SU-DHL-6 (cell line): ENCODE data around the gene U2AF1L4.

Source experiments
- H2AFZ ChIP-seq: fragments of 200-600 bp; sonication (generic); 2 replicates; pipeline ENCODE4 v1.6.1; 2014; ENCODE audit warnings: low read depth, mild to moderate bottlenecking, moderate library complexity, mixed read lengths, antibody characterized with exemption, low read length; ENCODE audit not compliant: severe bottlenecking
- H3F3A ChIP-seq: fragments of 200-600 bp; shearing (Covaris generic); 2 replicates; pipeline ENCODE4 v1.6.0; 2016; ENCODE audit warnings: antibody characterized with exemption, mild to moderate bottlenecking; ENCODE audit not compliant: insufficient read depth
- H3K27ac ChIP-seq: fragments of 200-600 bp; sonication (generic); 2 replicates; pipeline ENCODE4 v1.5.1; 2016; ENCODE audit warnings: low read depth, mild to moderate bottlenecking, low read length, moderate library complexity, mixed read lengths
- H3K27me3 ChIP-seq: fragments of 200-600 bp; sonication (generic), shearing (Covaris generic); 2 replicates; pipeline ENCODE4 v1.6.0; 2014; ENCODE audit warnings: mild to moderate bottlenecking, low read length
- H3K36me3 ChIP-seq: fragments of 200-600 bp; sonication (generic); 2 replicates; pipeline ENCODE4 v1.6.1; 2014; ENCODE audit warnings: mild to moderate bottlenecking, low read length, mixed read lengths
- H3K4me2 ChIP-seq: fragments of 300-600, 200-600 bp; shearing (Covaris generic), sonication (generic); 2 replicates; pipeline ENCODE4 v1.6.0; 2014; ENCODE audit warnings: low read length, low read depth, mild to moderate bottlenecking; ENCODE audit not compliant: poor library complexity, severe bottlenecking
- H3K4me3 ChIP-seq: fragments of 200-600 bp; sonication (generic); 2 replicates; pipeline ENCODE4 v1.5.1; 2014; ENCODE audit warnings: antibody characterized with exemption, low read length, mild to moderate bottlenecking, mixed read lengths; ENCODE audit not compliant: insufficient read depth, poor library complexity, severe bottlenecking
- H3K79me2 ChIP-seq: fragments of 200-600 bp; sonication (generic); 2 replicates; pipeline ENCODE4 v1.6.1; 2014; ENCODE audit warnings: mild to moderate bottlenecking, low read length, moderate library complexity; ENCODE audit not compliant: insufficient read depth
- H3K9ac ChIP-seq: fragments of 200-600 bp; sonication (generic); 2 replicates; pipeline ENCODE4 v1.7.0; 2014; ENCODE audit warnings: mild to moderate bottlenecking, low read length
- H3K9me2 ChIP-seq: fragments of 200-600 bp; sonication (generic); replicated peaks from 2 replicates; pipeline ENCODE4 v1.6.1; 2014; ENCODE audit warnings: low read length; ENCODE audit not compliant: insufficient read depth
- H3K9me3 ChIP-seq: fragments of 200-600 bp; sonication (generic); 2 replicates; pipeline ENCODE4 v1.6.1; 2014; ENCODE audit warnings: low read length, mixed read lengths; ENCODE audit not compliant: insufficient read depth
- H4K20me1 ChIP-seq: fragments of 200-600 bp; sonication (generic); 2 replicates; pipeline ENCODE4 v1.6.1; 2014; ENCODE audit warnings: low read depth, mild to moderate bottlenecking, antibody characterized with exemption, low read length, moderate library complexity, mixed read lengths
- CTCF ChIP-seq: fragments of 200-600 bp; sonication (generic); IDR thresholded peaks from one replicate; pipeline ENCODE4 v1.5.1; 2017; ENCODE audit warnings: antibody characterized with exemption, mild to moderate bottlenecking, low read length, moderate library complexity; ENCODE audit not compliant: insufficient read depth, poor library complexity, severe bottlenecking
- EZH2phosphoT487 ChIP-seq: fragments of 200-600 bp; sonication (generic), shearing (Covaris generic); conservative IDR thresholded peaks from 2 replicates; pipeline ENCODE4 v1.6.1; 2018; ENCODE audit warnings: mild to moderate bottlenecking, antibody characterized with exemption, low read length, moderate library complexity, mixed read lengths

U2AF1L4 gene

GRCh38 chr19:35736913-35737886 lies 8.0 kb downstream of the U2AF1L4 start:
- H2AFZ ChIP-seq: no peak overlapping the region
- H3K27ac ChIP-seq: no peak overlapping the region
- no peaks in the 10 kb centered on the region for H3K79me2 ChIP-seq
- no peaks in the 10 kb centered on the region for H3K9me3 ChIP-seq
- no peak for TF ChIP-seq EZH2phosphoT487
- TF ChIP-seq CTCF: no peak
- H3K36me3 ChIP-seq: no peaks in the 10 kb centered on the region
- H4K20me1 ChIP-seq: no peaks in the 10 kb centered on the region
- no peak overlapping the region for H3K4me2 ChIP-seq
- H3K9me2 ChIP-seq: no peaks in the 10 kb centered on the region
- no peak overlapping the region for H3K9ac ChIP-seq
- H3K27me3 ChIP-seq: no peaks in the 10 kb centered on the region
- no peak overlapping the region for H3K4me3 ChIP-seq
- H3F3A ChIP-seq: peaks cover 13% of the 10 kb centered on the region

GRCh38 chr19:35734889-35735288 lies 10.3 kb downstream of the U2AF1L4 start:
- no peaks in the 10 kb centered on the region for H3K27me3 ChIP-seq
- H3K4me3 ChIP-seq: no peak overlapping the region
- no peaks in the 10 kb centered on the region for H3K9me2 ChIP-seq
- no peaks in the 10 kb centered on the region for H3K36me3 ChIP-seq
- TF ChIP-seq CTCF (no peak), EZH2phosphoT487 (no peak)
- H3K27ac ChIP-seq: no peak overlapping the region
- H3K79me2 ChIP-seq: no peaks in the 10 kb centered on the region
- no peaks in the 10 kb centered on the region for H3K9me3 ChIP-seq
- H3K9ac ChIP-seq: no peak overlapping the region
- no peak overlapping the region for H3K4me2 ChIP-seq
- no peaks in the 10 kb centered on the region for H4K20me1 ChIP-seq
- H3F3A ChIP-seq: peaks cover 5% of the 10 kb centered on the region; the same call in 1 of the 2 replicates
- no peak overlapping the region for H2AFZ ChIP-seq

- H4K20me1 ChIP-seq: no peaks in the 10 kb centered on the region
- H3K4me2 ChIP-seq: no peak overlapping the region
- no peak overlapping the region for H2AFZ ChIP-seq
- H3K36me3 ChIP-seq: no peaks in the 10 kb centered on the region
- H3K9me3 ChIP-seq: no peaks in the 10 kb centered on the region
- no peak overlapping the region for H3K27ac ChIP-seq
- H3K9ac ChIP-seq: no peak overlapping the region
- TF ChIP-seq EZH2phosphoT487 (no peak), CTCF (no peak)
- no peaks in the 10 kb centered on the region for H3K79me2 ChIP-seq
- no peaks in the 10 kb centered on the region for H3K27me3 ChIP-seq
- H3K4me3 ChIP-seq: no peak overlapping the region
- no peaks in the 10 kb centered on the region for H3K9me2 ChIP-seq
- peaks cover 5% of the 10 kb centered on the region; the same call in 1 of the 2 replicates for H3F3A ChIP-seq
Measured at GRCh38 chr19:35734273-35734672, 10.9 kb downstream of the U2AF1L4 start.
